ENCODE measurements around the gene ERBB3.

DNA sequence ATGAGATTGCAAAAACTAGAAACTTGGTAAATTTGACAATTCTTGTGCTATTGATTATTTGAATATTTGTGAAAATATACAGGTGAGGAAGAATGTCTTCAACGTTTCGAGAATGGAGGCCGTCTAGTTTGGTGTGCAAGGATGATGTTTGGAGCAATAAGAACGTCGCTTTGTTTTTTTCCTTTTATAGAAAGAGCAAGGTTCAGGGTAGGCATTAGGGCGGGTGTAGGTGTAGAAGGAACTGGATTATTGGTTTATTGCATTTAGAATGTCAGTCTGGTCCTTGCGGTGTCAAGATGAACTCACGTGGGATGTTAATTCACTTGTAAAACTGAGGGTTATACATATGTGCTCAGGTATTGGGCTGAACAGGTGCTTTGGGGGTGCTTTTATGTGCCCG lies 37.1 kb upstream of the ERBB3 start:
- TF ChIP-seq, protein P1, sequence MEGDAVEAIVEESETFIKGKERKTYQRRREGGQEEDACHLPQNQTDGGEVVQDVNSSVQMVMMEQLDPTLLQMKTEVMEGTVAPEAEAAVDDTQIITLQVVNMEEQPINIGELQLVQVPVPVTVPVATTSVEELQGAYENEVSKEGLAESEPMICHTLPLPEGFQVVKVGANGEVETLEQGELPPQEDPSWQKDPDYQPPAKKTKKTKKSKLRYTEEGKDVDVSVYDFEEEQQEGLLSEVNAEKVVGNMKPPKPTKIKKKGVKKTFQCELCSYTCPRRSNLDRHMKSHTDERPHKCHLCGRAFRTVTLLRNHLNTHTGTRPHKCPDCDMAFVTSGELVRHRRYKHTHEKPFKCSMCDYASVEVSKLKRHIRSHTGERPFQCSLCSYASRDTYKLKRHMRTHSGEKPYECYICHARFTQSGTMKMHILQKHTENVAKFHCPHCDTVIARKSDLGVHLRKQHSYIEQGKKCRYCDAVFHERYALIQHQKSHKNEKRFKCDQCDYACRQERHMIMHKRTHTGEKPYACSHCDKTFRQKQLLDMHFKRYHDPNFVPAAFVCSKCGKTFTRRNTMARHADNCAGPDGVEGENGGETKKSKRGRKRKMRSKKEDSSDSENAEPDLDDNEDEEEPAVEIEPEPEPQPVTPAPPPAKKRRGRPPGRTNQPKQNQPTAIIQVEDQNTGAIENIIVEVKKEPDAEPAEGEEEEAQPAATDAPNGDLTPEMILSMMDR (IDR thresholded peaks at IDR 0.05; ENCODE audit: low read depth, low read length, poor library complexity, severe bottlenecking) = no peak
- TF ChIP-seq EZH2phosphoT487 (IDR thresholded peaks at IDR 0.05; ENCODE audit: borderline replicate concordance, low read length) = no peak

Measured in DOHH2 (cell line).